Measurements from ENCODE around the gene TEX264.
A peak's percentile ranks its signal among the peaks of the same experiment; 100 is the strongest.
"Not testable (repeated sequence)": the region's sequence is repeated elsewhere in the genome, so short reads cannot be mapped to it uniquely, and the experiment has no call there.

TEX264 gene, protein sequence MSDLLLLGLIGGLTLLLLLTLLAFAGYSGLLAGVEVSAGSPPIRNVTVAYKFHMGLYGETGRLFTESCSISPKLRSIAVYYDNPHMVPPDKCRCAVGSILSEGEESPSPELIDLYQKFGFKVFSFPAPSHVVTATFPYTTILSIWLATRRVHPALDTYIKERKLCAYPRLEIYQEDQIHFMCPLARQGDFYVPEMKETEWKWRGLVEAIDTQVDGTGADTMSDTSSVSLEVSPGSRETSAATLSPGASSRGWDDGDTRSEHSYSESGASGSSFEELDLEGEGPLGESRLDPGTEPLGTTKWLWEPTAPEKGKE

DNA sequence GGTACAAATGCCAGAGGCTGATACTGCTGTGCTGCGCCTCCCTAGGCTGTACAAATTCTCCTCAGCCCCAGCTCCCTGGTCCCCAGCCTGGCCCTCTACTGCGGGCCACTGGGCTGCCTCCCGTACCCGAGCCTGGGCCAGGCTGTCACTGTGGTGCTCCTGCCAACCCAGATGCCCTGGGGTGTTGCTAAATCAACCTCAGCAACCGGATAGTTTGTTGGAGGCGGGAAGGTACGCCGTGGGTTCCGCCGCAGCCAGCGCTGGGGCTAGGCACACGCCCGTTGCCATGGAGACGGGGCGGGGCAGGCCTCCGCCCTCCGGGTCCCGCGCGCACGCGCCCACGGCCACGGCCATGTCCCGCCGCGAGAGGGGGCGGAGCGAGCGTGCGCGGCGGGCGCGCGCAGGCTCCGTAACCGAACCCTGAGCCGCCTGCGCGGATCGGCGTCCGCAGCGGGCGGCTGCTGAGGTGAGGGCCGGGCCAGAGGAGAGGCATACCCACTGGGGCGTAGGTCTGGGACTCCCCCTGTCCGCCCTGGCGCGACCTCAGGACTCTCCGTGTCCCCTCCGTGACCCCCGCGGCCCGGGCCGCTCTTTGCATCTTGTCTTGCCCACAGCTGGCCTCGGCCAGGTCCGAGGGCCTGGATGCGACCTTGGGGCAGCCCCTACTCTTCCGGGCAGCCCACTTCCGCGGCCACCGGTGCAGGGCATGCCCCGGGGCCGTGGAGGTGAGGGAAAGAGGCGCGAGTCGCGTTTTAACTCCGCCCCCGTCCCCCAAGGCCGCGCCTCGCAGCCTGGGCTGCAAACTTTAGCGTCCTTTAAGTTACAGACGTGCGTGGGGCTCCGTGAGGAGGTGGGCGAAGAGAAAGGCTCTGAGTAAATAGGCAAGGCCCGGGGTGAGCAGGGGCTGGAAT lies at the start of gene TEX264:
TSS of gene TEX264 (plus strand) at position 430 of the 911 bp plus-strand sequence. CDS start 3,053 bp downstream, outside the sequence.
- DNase-seq: peak in 53 of 56 donors; percentile 16 to 89 (median 68)

DNA sequence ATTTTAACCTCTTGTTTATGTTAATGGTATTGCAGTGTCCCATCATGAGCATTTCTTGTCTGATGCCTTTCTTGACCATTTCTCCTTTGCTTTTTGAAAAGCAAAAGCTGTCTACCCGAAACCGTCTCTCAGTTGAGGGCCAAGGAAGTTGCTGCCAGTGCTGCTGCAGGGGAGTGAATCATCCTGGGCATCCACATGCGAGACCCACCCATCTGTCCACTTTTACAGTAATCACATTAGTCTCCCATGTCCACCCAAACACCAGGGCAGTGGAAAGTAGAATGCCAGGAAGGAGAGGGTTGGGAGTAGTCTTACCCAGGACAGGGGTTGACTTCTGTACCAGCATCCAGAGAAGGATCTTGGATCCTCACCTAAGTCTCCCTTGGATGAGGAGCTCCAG lies 48.6 kb upstream of the TEX264 start:
- DNase-seq: no peak

DNA sequence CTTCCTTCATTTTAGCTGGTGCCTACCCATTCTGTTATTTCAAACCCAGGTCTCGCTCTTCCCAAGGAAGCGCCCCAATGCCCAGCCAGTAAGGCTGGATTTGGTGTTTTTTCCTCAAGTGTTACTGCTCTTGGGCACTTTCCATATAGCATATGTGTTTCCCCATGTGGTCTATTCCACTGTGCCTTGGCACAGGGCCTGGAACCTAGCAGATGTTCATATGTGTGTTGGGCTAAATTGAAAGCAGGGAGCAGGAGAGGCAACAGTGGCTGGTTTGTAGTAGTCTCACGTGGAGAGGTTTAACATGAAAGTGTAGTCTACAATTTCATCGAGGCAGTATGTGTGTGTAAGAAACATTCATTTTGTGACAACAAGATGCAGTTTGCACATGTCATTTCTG lies 48.2 kb upstream of the TEX264 start:
- peak in 14 of 56 donors; percentile 7 to 38 (median 12) for DNase-seq

DNA sequence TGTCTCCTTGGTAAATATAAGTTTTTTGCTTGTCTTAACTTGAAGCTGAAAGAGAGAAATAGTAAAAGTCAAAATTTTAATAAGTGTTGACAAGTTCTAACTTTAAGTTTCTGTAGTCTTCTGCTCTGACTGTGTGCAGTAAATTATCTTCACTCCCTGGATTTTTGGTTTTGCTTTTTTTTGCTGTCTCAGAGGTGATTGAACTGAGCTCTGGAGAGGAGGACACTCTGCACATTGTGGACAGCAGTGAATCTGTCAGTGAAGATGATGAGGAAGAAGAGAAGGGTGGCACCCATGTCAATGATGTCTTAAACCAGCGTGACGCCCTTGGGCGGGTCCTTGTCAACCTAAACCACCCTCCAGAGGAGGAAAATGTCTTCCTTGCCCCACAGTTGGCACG lies 40.5 kb upstream of the TEX264 start:
- DNase-seq: no peak

DNA sequence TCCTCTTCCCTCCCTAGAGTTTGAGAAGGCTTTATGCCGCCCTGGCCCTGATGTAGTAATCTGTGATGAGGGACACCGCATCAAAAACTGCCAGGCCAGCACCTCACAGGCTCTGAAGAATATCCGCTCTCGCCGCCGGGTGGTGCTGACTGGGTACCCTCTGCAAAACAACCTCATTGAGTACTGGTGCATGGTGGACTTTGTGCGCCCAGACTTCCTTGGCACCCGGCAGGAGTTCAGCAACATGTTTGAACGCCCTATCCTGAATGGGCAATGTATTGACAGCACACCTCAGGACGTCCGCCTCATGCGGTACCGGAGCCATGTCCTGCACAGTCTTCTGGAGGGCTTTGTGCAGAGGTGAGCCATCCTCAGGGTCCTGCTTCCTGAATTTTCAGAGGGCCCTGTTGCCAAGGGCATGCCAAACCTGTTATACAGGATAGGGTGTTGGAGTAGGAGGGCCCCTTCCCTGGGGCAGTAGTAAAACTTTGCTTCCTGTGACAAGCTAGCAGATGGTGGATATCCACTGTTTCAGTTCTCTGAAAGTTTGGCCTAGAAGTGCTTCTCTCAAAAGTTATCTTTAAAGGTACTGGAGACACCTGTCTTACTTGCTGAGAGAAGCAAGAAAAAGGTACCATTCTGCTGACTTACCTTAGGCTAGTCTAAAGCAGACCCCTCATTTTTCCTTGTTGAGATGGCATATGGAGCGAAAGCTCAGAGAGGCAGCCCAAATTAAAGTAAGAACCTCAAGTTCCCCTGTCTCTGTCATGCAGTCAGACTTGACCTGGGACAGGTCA lies 33.7 kb upstream of the TEX264 start:
- DNase-seq: no peak

DNA sequence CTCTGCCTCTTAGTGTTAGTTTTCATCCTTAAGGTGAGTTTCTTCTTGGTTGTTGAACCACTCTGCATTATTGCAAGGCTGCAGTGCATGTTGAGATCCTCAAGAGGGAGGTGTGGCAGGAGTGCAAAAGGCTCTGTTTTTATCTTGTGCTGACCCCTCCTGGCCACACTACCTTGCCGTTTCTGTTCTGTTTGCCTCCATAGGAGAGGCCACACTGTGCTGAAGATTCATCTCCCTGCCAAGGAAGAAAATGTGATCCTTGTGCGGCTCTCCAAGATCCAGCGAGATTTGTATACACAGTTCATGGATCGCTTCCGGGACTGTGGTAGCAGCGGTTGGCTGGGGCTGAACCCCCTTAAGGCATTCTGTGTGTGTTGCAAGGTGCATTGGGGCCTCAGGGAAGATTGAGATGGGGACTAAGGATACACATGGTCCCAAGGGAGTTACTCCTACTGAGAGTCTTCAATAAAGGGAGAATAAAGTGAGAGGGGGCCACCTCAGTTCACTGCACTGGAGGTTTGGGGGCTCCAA lies 33.0 kb upstream of the TEX264 start:
- DNase-seq: no peak

DNA sequence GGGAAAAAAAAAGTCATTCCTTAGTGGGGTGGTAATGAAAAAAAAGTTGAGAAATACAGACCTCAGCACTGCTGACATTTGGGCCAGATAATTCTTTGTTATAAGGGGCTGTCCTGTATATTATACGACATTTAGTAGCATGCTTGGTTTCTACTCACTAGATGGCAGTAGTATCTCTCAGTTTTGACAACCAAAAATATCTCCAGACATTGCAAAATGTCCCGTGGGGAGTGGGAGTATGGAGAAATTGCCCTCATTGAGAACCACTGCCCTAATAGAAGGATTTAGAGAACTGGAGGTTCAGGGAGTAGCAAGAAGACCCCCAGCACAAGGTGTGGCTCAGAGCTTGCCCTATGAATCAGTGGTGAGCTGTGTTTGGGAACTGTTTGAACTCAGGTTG lies 28.6 kb upstream of the TEX264 start:
- no peak for DNase-seq

DNA sequence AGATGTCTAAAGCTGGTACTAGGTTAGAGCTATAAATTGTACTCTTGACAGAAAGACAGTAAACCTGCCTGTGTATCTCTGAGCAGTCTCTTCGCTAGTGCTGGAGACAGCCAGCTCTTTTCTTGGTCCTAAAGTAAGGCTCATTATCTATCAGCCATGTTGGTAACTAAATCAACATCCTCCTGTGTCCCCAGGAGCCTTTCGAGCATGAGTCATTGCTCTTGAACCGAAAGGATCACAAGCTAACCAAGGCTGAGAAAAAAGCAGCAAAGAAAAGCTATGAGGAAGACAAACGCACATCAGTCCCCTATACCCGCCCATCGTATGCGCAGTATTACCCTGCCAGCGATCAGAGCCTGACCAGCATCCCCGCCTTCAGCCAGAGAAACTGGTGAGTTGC lies 25.0 kb upstream of the TEX264 start:
- no peak for DNase-seq

DNA sequence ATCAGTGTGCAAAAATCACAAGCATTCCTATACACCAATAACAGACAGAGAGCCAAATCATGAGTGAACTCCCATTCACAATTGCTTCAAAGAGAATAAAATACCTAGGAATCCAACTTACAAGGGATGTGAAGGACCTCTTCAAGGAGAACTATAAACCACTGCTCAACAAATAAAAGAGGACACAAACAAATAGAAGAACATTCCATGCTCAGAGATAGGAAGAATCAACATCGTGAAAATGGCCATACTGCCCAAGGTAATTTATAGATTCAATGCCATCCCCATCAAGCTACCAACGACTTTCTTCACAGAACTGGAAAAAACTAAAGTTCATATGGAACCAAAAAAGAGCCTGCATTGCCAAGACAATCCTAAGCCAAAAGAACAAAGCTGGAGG lies 18.9 kb upstream of the TEX264 start:
- DNase-seq: not testable (repeated sequence)

DNA sequence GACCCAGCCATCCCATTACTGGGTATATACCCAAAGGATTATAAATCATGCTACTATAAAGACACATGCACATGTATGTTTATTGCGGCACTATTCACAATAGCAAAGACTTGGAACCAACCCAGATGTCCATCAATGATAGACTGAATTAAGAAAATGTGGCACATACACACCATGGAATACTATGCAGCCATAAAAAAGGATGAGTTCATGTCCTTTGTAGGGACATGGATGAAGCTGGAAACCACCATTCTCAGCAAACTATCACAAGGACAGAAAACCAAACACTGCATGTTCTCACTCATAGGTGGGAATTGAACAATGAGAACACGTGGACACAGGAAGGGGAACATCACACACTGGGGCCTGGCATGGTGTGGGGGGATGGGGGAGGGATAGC lies 17.6 kb upstream of the TEX264 start:
- not testable (repeated sequence) for DNase-seq

DNA sequence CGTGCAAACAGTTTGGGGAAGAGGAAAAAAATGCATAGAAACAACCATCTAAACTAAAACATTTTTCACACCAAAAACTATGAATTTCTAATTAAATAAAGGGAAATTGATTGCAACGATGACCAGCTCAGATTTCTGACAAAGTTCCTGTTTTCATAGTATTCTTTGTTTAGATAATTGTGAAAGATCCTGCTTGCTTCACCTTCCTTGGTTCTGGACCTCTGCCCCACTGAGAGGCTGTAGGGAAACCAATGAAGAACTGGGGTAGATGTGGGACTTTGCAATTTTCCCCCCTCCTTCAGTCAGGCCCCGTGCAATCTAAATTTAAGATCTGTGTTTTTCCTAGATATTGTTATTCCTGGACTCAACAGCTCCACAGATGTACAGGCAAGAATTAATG lies 13.8 kb upstream of the TEX264 start:
- no peak for DNase-seq

DNA sequence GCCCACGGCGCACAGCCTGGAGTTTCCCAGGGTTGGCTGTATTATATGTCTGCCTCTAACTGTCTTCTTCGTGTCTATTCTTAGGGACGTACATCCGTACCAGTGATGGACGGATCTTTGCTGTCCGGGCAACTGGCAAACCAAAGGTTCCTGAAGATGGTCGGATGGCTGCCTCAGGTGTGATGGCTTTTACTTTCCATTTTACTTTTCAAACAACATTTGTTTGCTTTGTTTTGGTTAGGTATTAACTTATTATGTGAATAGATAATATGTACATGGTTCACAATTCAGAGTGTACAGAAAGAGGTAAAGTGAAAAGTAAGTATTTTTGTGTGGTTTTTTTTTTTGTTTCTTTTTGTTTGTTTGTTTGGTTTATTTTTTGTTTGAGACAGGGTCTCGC lies 11.1 kb upstream of the TEX264 start:
- no peak for DNase-seq

DNA sequence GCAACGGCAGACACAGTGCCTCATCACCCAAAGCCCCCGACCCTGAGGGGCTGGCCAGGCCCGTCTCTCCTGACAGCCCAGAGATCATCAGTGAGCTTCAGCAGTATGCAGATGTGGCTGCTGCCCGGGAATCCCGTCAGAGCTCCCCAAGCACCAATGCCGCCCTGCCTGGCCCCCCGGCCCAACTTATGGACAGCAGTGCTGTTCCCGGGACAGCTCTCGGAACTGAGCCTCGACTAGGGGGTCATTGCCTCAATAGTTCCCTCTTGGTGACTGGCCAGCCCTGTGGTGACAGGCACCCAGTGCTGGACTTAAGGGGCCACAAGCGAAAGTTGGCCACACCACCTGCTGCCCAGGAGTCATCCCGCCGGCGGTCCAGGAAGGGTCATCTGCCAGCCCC lies 8.6 kb upstream of the TEX264 start:
- no peak for DNase-seq

DNA sequence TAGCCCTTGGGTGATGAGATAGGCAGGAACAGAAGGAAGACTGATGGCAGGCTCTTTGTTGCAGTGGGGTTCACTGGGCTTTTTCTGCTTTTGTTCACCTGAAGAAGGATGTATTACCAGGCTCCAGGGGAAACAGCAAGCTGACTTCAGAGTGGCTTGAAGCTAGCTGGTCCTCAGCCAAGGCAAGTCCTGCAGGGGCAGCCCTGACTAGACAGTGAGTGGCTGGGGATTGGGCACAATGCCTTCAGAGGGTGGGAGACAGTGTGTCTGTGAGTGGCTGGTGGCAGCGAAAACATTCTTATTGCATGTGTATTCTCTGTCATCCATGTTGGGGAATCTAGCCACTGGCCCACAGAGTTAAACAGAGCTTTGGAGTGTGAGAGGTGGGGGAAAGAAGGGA lies 2.3 kb upstream of the TEX264 start:
- no peak for DNase-seq

DNA sequence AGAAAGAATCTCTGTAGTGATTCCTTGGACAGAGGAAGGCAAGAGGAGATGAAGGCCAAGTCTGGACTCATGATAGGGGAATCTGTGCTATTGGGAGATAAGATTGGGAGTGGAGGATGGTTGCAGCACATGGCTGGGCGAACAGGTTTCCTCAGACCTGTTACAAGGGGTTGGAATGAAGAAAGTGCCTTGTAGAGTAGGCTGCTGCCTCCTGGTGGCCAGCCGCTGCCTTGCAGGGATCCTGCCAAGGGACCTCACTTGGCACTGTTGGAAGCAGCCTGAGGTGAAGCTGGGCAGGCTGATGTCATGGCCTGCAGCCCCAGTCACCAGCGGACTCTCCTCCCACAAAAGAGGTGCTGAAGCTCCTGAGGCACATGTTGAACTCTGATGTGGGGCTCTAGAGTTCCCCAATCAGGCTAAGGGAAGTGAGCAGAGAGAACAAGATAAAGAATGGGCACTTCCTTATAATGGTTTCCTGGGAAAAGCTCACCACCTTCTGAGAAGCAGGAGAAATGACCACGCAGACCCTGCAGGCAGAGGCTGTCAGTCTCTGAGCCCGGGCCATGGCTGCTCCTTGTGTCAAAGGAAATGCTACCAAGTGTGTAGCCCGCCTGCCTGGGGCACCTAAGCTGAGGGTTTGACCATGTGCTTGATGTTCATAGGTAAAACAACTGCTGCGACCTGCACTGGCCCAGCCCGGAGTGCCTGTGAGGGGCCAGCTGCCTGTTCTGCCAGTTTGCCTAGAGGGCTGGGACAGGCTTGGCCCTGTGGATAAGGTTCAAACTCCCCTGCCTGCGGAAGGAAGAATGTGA lies 1.6 kb upstream of the TEX264 start:
- DNase-seq: peak in 48 of 56 donors; percentile 13 to 84 (median 49)

DNA sequence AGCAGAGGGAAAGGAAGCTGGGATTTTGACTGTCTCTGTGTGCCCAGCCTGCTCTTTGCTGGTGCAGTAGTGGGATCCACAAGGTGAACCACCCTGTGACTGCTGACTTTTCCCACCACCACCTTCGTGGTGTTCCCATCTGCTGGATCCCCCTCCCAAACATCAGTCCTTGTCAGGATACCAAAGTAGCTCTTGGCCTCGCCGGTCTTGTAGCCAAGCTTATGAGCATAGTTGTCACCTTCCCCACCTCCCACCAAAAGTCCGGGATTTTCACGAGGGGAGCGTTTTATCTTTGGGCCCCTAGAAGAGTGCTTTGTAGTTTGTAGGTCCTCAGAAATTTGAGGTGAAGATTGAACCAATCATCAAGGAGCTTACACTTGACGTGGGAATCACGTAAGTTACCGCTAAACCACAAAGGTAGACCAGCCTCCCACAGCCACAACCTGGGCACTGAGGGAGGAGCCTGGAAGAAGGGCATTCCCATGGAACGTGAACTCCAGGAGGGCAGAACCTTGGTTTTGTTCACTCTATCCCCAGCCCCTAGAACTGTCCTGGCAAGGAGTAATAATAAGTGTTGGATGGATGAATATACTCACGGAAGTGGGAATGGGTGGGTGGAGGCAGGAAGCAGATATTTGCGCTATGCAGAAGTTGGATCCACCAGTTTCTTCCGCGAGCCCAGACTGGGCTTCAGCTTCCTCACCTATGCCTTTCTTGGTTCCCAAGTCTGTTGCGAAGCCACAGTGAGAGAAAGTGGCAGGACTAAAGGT lies 814 bp upstream of the TEX264 start:
- no peak for DNase-seq

DNA sequence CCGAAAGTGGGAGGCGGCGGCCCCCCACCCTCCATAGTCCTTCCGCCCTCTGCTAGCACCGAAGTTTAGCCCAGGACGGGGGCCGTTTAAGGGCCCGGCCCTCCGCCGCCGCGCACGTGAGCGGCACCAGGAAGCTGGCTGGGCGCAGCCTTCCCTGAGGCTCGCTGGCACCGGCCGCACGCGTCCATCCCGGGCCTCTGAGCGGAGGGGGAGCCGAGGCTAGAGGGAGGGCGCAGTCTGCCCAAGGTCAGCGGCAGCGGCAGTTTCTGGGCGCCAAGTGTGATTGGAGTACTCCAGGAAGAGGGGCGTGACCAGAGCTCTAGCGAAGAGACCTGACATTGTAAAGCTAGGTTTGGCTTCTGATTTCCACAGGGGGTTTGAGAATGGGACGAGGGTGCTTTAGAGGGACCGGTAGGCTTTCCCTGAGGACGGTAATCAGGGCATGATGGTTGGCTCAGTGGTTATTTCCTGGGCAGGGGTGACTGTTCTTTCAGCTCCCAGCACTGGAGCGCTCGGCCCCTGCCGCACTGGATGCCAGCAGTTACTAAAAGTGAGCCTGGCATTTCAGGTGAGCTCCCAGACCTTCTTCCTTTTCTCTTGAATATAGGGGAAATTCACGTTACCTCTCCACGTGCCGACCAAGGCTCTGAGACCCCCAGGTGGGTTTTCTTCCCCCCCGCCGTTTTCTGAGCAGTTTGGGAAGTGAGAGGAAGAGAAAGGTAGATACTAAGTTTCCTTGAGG lies 853 bp downstream of the TEX264 start:
- DNase-seq: peak in 19 of 56 donors; percentile 14 to 55 (median 26)

DNA sequence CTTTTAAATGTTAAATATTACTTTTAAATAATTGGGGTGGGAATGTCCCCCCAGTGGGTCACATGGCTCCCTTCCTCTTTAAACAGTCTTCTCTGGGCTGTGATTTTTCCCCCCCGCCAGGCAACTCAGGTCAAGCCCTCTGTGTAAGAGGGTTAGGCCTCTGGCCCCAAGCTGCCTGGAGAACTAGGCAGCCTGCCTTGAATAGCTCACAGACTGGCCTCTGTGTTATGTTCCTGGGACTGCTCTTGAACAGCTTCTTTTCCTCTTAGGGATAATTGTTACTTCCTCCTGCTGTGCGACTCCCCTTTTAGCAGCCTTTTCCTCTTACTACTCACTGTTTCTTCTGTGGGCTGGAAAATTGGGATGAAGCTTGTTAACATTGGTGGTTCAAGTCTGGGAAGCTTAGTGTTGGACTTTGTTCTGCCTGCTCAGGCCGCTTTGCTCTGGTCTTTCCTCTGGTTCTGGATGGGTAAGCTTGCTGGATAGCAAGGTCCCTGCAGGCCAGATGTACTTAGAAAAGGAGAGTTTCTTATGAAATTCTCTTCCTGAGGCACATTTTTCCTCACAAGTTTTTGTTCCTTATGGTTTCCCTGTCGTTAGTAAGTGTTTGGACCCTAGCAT lies 2.2 kb downstream of the TEX264 start:
- DNase-seq: no peak
